ENCODE data around the gene SUN5. TPM values are rescaled to one million over a fixed set of nuclear protein-coding genes. Genes with fewer than 3 reads are reported as not detected.

Gene SUN5
- total RNA-seq, 1 donor from 2014 or later, result not detected

GRCh38 chr20:32983459-32984112, 20.6 kb downstream of the SUN5 start:
- no peaks in the 10 kb centered on the region for H3K36me3 ChIP-seq (ENCODE audit: control insufficient read depth, insufficient read depth, low read length)
- no peaks in the 10 kb centered on the region for H3K27me3 ChIP-seq (ENCODE audit: control insufficient read depth, insufficient read depth, low read length)
- DNase-seq (ENCODE audit: low read depth) (no peak), FAIRE-seq (no peak)
- no peak for TF ChIP-seq CTCF (IDR thresholded peaks at IDR 0.05; ENCODE audit: insufficient read depth, low read length, severe bottlenecking)
- H3K4me3 ChIP-seq (ENCODE audit: low read depth, low read length), result no peak overlapping the region

GRCh38 chr20:32982617-32983458, 21.4 kb downstream of the SUN5 start:
- FAIRE-seq (no peak), DNase-seq (ENCODE audit: low read depth) (no peak)

GRCh38 chr20:32980990-32981389, 23.2 kb downstream of the SUN5 start:
- TF ChIP-seq CTCF (IDR thresholded peaks at IDR 0.05; ENCODE audit: insufficient read depth, low read length, severe bottlenecking), result no peak
- Histone ChIP-seq H3K27me3 (ENCODE audit: control insufficient read depth, insufficient read depth, low read length) (no peaks in the 10 kb centered on the region), H3K4me3 (ENCODE audit: low read depth, low read length) (no peak overlapping the region), H3K36me3 (ENCODE audit: control insufficient read depth, insufficient read depth, low read length) (no peaks in the 10 kb centered on the region)
- FAIRE-seq (no peak), DNase-seq (ENCODE audit: low read depth) (no peak)

More at GRCh38 chr20:32982617-32983458, 21.4 kb downstream of the SUN5 start:
- H3K36me3 ChIP-seq (ENCODE audit: control insufficient read depth, insufficient read depth, low read length), result no peaks in the 10 kb centered on the region
- no peak for TF ChIP-seq CTCF (IDR thresholded peaks at IDR 0.05; ENCODE audit: insufficient read depth, low read length, severe bottlenecking)
- no peak overlapping the region for H3K4me3 ChIP-seq (ENCODE audit: low read depth, low read length)
- H3K27me3 ChIP-seq (ENCODE audit: control insufficient read depth, insufficient read depth, low read length), result no peaks in the 10 kb centered on the region

GRCh38 chr20:32980131-32980941, 23.9 kb downstream of the SUN5 start:
- no peak for TF ChIP-seq CTCF (IDR thresholded peaks at IDR 0.05; ENCODE audit: insufficient read depth, low read length, severe bottlenecking)
- DNase-seq (ENCODE audit: low read depth), result no peak
- no peak for FAIRE-seq

GRCh38 chr20:32979201-32979998, 24.8 kb downstream of the SUN5 start:
- no peak for FAIRE-seq

More at GRCh38 chr20:32980131-32980941, 23.9 kb downstream of the SUN5 start:
- Histone ChIP-seq H3K36me3 (ENCODE audit: control insufficient read depth, insufficient read depth, low read length) (no peaks in the 10 kb centered on the region), H3K4me3 (ENCODE audit: low read depth, low read length) (no peak overlapping the region), H3K27me3 (ENCODE audit: control insufficient read depth, insufficient read depth, low read length) (no peaks in the 10 kb centered on the region)

More at GRCh38 chr20:32979201-32979998, 24.8 kb downstream of the SUN5 start:
- Histone ChIP-seq H3K27me3 (ENCODE audit: control insufficient read depth, insufficient read depth, low read length) (no peaks in the 10 kb centered on the region), H3K36me3 (ENCODE audit: control insufficient read depth, insufficient read depth, low read length) (no peaks in the 10 kb centered on the region), H3K4me3 (ENCODE audit: low read depth, low read length) (no peak overlapping the region)
- DNase-seq (ENCODE audit: low read depth), result no peak
- TF ChIP-seq CTCF (IDR thresholded peaks at IDR 0.05; ENCODE audit: insufficient read depth, low read length, severe bottlenecking), result no peak
